Epithelial cell of esophagus (primary cell): ENCODE data around the gene SOS1.
"Not testable (repeated sequence)": the region's sequence is repeated elsewhere in the genome, so short reads cannot be mapped to it uniquely, and the experiment has no call there.

Source experiments
- DNase-seq: peaks from one replicate; pipeline ENCODE4 v3.0.0; 2010; ENCODE audit warnings: low read depth
- H3K4me3 ChIP-seq: 2 replicates; pipeline ENCODE4 v1.5.1; 2011; ENCODE audit warnings: mild to moderate bottlenecking, low read length, control low read depth
- TF ChIP-seq, protein P1 (sequence below): IDR thresholded peaks from 2 replicates; pipeline ENCODE4 v1.5.1; 2011; ENCODE audit warnings: low read depth, mild to moderate bottlenecking, low read length, control low read depth, inconsistent platforms; ENCODE audit not compliant: insufficient read depth; ENCODE audit errors: missing control alignments

Gene SOS1

GRCh38 chr2:39120771-39121522 is at the start of gene SOS1:
Gene SOS1 (minus strand): TSS chr2:39121051. CDS start chr2:39120422, 629 bp downstream.
- peak within 1 kb of the TSS; percentile 91 for H3K4me3 ChIP-seq
- TF ChIP-seq, protein P1, sequence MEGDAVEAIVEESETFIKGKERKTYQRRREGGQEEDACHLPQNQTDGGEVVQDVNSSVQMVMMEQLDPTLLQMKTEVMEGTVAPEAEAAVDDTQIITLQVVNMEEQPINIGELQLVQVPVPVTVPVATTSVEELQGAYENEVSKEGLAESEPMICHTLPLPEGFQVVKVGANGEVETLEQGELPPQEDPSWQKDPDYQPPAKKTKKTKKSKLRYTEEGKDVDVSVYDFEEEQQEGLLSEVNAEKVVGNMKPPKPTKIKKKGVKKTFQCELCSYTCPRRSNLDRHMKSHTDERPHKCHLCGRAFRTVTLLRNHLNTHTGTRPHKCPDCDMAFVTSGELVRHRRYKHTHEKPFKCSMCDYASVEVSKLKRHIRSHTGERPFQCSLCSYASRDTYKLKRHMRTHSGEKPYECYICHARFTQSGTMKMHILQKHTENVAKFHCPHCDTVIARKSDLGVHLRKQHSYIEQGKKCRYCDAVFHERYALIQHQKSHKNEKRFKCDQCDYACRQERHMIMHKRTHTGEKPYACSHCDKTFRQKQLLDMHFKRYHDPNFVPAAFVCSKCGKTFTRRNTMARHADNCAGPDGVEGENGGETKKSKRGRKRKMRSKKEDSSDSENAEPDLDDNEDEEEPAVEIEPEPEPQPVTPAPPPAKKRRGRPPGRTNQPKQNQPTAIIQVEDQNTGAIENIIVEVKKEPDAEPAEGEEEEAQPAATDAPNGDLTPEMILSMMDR, result no peak
- DNase-seq, result peak; percentile 95

- DNase-seq, result no peak
- TF ChIP-seq, protein P1, result no peak
- H3K4me3 ChIP-seq, result no peak overlapping the region
These were observed 43.2 kb upstream of the SOS1 start for GRCh38 chr2:39164089-39164488.

DNA sequence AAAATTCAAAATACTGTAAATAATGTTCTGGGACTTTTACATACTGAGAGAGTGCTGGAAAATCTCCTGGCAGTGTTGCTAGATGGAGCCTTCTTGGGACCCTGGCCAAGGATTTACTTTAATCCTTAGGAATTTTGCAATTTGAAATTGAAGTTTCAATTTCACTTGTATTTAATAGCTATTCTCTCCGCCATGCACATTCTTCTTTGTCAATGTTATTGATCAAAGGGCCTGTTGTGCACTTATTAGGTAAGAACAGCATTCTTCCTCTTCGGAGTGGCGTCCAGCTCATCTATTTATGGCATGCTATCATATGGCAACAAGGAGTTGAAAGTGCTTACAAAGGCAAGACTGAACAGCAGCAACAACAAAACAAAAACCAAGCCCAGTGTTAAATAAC is 40.1 kb upstream of the SOS1 start:
- DNase-seq, result no peak
- TF ChIP-seq, protein P1, result no peak
- H3K4me3 ChIP-seq, result no peak overlapping the region

DNA sequence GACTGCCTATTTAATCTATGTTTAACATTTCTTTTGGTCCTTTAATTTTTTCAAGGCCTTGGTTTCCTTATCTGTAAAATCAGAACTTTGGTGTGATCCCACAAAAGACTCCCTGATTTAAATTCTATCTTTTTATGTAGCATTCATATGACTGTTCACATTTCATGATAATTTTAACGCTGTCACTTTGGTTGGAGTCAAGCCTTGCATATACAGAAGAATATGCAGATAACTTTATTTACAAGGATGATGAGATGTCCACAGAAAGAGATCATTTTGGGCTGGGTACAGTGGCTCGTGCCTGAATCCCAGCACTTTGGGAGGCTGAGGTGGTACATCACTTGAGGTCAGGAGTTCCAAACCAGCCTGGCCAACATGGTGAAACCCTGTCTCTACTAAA is 38.4 kb upstream of the SOS1 start:
- H3K4me3 ChIP-seq, result no peak overlapping the region
- no peak for DNase-seq
- TF ChIP-seq, protein P1, result no peak

DNA sequence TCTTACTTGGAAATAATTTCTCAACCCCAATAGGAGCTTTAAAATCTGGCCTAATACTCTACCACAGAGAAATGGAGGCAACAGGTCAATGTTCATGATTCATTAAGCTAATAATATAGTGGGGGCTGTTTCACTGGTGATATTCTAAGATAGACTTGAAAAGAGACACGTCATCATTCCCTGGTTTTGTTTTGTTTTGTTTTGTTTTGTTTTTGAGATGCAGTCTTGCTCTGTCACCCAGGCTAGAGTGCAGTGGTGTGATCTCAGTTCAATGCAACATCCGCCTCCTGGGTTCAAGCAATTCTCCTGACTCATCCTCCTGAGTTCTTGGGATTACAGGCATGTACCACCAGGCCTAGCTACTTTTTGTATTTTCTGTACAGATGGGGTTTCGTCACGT is 37.5 kb upstream of the SOS1 start:
- no peak overlapping the region for H3K4me3 ChIP-seq
- DNase-seq, result peak; percentile 50
- TF ChIP-seq, protein P1, result no peak

GRCh38 chr2:39156846-39157245 is 36.0 kb upstream of the SOS1 start:
- no peak overlapping the region for H3K4me3 ChIP-seq
- DNase-seq, result no peak
- TF ChIP-seq, protein P1, result no peak

GRCh38 chr2:39156107-39156506 is 35.3 kb upstream of the SOS1 start:
- TF ChIP-seq, protein P1, result no peak
- H3K4me3 ChIP-seq, result no peak overlapping the region
- no peak for DNase-seq

GRCh38 chr2:39155573-39155972 is 34.7 kb upstream of the SOS1 start:
- not testable (repeated sequence) for H3K4me3 ChIP-seq, DNase-seq
